ENCODE measurements around the gene DCAF4L1. TPM values are rescaled to one million over a fixed set of nuclear protein-coding genes. Genes with fewer than 3 reads are reported as not detected.

The DCAF4L1 gene
- total RNA-seq, 1 experiment from 2014 or later: 0.68 TPM

DNA sequence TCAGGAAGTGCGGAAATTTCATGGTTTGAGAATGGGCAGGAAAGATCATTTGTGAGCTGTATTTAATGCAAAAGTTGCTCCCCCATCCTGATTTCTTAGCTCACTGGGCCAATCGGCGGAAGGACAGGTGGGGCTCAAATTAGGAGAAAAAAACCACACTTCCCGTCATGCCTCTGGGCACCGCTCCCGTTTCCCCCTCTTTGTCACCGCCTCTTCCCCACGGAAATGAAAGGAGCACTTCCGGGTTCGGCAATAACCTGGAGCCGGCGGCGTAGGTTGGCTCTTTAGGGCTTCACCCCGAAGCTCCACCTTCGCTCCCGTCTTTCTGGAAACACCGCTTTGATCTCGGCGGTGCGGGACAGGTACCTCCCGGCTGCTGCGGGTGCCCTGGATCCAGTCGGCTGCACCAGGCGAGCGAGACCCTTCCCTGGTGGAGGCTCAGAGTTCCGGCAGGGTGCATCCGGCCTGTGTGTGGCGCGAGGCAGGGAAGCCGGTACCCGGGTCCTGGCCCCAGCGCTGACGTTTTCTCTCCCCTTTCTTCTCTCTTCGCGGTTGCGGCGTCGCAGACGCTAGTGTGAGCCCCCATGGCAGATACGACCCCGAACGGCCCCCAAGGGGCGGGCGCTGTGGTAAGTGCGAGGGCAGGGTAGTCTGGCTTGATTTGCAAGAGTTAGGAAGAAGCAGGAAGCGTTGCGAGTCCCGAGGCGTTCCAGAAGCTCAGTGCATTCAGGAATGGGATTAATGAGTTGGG lies 46.5 kb upstream of the DCAF4L1 start, which contains the start of gene TMEM33:
TSS of gene TMEM33 (plus strand) at position 529 of the 751 bp plus-strand sequence. CDS start at position 585, 56 bp downstream.
- no peaks in the 10 kb centered on the region for H3K9me3 Mint-ChIP-seq (ENCODE audit: low read depth, unreplicated experiment)
- DNase-seq: peak; percentile 77
- H3K27me3 Mint-ChIP-seq (ENCODE audit: unreplicated experiment): no peaks in the 10 kb centered on the region
- TF ChIP-seq, protein P1, sequence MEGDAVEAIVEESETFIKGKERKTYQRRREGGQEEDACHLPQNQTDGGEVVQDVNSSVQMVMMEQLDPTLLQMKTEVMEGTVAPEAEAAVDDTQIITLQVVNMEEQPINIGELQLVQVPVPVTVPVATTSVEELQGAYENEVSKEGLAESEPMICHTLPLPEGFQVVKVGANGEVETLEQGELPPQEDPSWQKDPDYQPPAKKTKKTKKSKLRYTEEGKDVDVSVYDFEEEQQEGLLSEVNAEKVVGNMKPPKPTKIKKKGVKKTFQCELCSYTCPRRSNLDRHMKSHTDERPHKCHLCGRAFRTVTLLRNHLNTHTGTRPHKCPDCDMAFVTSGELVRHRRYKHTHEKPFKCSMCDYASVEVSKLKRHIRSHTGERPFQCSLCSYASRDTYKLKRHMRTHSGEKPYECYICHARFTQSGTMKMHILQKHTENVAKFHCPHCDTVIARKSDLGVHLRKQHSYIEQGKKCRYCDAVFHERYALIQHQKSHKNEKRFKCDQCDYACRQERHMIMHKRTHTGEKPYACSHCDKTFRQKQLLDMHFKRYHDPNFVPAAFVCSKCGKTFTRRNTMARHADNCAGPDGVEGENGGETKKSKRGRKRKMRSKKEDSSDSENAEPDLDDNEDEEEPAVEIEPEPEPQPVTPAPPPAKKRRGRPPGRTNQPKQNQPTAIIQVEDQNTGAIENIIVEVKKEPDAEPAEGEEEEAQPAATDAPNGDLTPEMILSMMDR (IDR thresholded peaks at IDR 0.05; ENCODE audit: unreplicated experiment): no peak
- peak within 1 kb of the TSS; percentile 72 for H3K27ac Mint-ChIP-seq (ENCODE audit: unreplicated experiment)
- peaks cover 46% of the 10 kb centered on the region for H3K36me3 Mint-ChIP-seq (ENCODE audit: insufficient read depth, unreplicated experiment)
- H3K4me1 Mint-ChIP-seq (ENCODE audit: low read depth, unreplicated experiment): no peaks in the 10 kb centered on the region
- intact Hi-C loops (cut with micrococcal nuclease; ENCODE audit: unreplicated experiment): no loop called here
- CTCF ChIA-PET: no interaction called here
- peak within 1 kb of the TSS; percentile 92 for H3K4me3 Mint-ChIP-seq (ENCODE audit: low read depth, unreplicated experiment)
- no TSS peak for BruUV-seq (replicated peaks)

DNA sequence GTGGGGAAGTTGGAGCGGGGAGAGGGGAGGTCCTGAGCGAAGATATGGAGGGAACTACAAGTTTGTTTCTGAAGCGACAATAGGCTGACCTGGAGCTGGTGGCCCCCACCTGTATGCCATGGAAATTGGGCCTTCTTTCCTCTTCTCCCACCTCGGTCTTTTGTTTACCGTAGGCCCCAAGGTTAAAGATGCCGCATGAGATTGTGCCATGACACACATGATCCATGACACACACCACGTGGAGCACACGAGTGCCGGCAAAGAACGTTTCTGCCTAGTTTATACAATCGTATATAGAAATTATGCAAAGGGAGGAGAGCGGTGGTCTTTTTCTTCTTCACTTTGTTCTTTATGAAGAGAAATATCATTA lies 45.9 kb upstream of the DCAF4L1 start:
- CTCF ChIA-PET: no interaction called here
- DNase-seq: no peak
- peaks cover 51% of the 10 kb centered on the region for H3K36me3 Mint-ChIP-seq (ENCODE audit: insufficient read depth, unreplicated experiment)
- no peaks in the 10 kb centered on the region for H3K4me1 Mint-ChIP-seq (ENCODE audit: low read depth, unreplicated experiment)
- TF ChIP-seq, protein P1 (IDR thresholded peaks at IDR 0.05; ENCODE audit: unreplicated experiment): no peak
- no TSS peak for BruUV-seq (replicated peaks)
- H3K27me3 Mint-ChIP-seq (ENCODE audit: unreplicated experiment): no peaks in the 10 kb centered on the region
- peak overlapping the region; percentile 92 for H3K4me3 Mint-ChIP-seq (ENCODE audit: low read depth, unreplicated experiment)
- H3K9me3 Mint-ChIP-seq (ENCODE audit: low read depth, unreplicated experiment): no peaks in the 10 kb centered on the region
- peak overlapping the region; percentile 72 for H3K27ac Mint-ChIP-seq (ENCODE audit: unreplicated experiment)
- intact Hi-C loops (cut with micrococcal nuclease; ENCODE audit: unreplicated experiment): no loop called here

DNA sequence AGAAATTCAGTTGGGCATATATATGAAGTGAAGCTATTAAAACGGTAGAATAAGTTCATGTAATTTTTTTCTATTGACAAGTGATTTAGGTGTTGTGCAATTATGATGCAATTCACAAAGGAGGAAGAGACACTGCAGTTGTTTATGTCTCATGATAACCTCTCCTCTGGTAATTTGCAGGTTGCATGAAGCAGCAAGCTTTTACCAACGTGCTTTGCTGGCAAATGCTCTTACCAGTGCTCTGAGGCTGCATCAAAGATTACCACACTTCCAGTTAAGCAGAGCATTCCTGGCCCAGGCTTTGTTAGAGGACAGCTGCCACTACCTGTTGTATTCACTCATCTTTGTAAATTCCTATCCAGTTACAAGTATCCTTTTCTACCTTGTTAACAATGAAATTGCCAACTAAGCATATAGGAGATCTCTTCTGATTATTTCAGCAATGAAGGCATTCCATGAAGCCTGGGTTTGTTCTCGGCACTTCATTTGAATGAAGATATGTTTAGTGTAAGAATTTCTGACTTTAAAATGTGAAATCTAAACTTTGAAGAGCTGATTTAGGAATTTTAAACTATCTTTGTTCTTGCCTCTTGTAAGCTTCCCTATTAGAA lies 42.4 kb upstream of the DCAF4L1 start:
- BruUV-seq (replicated peaks): no TSS peak
- H3K27ac Mint-ChIP-seq (ENCODE audit: unreplicated experiment): no peak overlapping the region
- intact Hi-C loops (cut with micrococcal nuclease; ENCODE audit: unreplicated experiment): no loop called here
- CTCF ChIA-PET: no interaction called here
- no peak overlapping the region for H3K4me3 Mint-ChIP-seq (ENCODE audit: low read depth, unreplicated experiment)
- H3K9me3 Mint-ChIP-seq (ENCODE audit: low read depth, unreplicated experiment): no peaks in the 10 kb centered on the region
- H3K36me3 Mint-ChIP-seq (ENCODE audit: insufficient read depth, unreplicated experiment): peaks cover 51% of the 10 kb centered on the region
- H3K27me3 Mint-ChIP-seq (ENCODE audit: unreplicated experiment): no peaks in the 10 kb centered on the region
- DNase-seq: no peak
- no peaks in the 10 kb centered on the region for H3K4me1 Mint-ChIP-seq (ENCODE audit: low read depth, unreplicated experiment)
- TF ChIP-seq, protein P1 (IDR thresholded peaks at IDR 0.05; ENCODE audit: unreplicated experiment): no peak

DNA sequence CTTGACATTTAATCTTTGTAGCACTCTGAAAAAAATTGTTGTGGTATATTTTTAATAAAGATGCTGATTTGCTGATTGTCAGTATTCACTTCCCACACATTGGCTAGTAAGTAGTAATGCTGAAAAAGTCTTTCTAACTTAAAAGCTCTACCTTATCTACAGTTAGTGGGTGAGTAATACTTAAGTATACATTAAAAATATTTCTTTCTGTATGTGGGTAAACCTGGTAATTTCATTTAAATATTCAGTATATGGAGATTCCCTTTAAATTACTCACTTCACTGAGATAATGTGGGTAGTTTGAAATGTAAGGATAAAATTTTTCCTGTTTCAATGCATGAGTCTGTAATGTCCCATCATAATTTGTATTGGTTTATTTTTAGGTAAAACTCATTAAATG lies 40.7 kb upstream of the DCAF4L1 start:
- H3K27me3 Mint-ChIP-seq (ENCODE audit: unreplicated experiment): no peaks in the 10 kb centered on the region
- H3K27ac Mint-ChIP-seq (ENCODE audit: unreplicated experiment): no peak overlapping the region
- no peaks in the 10 kb centered on the region for H3K4me1 Mint-ChIP-seq (ENCODE audit: low read depth, unreplicated experiment)
- intact Hi-C loops (cut with micrococcal nuclease; ENCODE audit: unreplicated experiment): no loop called here
- no peaks in the 10 kb centered on the region for H3K9me3 Mint-ChIP-seq (ENCODE audit: low read depth, unreplicated experiment)
- H3K4me3 Mint-ChIP-seq (ENCODE audit: low read depth, unreplicated experiment): no peak overlapping the region
- no TSS peak for BruUV-seq (replicated peaks)
- TF ChIP-seq, protein P1 (IDR thresholded peaks at IDR 0.05; ENCODE audit: unreplicated experiment): no peak
- peaks cover 35% of the 10 kb centered on the region for H3K36me3 Mint-ChIP-seq (ENCODE audit: insufficient read depth, unreplicated experiment)
- no peak for DNase-seq
- CTCF ChIA-PET: interaction anchor here (0.7 kb wide), 2 partner anchors 9 to 155 kb away, joined by 3 to 5 read pairs; no protein-coding TSS in a partner anchor
